GM12891 (cell line): Measurements from ENCODE around the gene GSTT4.

Experiments used
- POLR2A ChIP-seq: IDR thresholded peaks from 2 replicates; pipeline ENCODE4 v1.6.1; 2011; ENCODE audit warnings: low read depth, low read length, control low read depth
- POU2F2 ChIP-seq: IDR thresholded peaks from 2 replicates; pipeline ENCODE4 v1.6.1; 2011; ENCODE audit warnings: low read depth, mild to moderate bottlenecking, control low read depth, low read length, moderate library complexity

DNA sequence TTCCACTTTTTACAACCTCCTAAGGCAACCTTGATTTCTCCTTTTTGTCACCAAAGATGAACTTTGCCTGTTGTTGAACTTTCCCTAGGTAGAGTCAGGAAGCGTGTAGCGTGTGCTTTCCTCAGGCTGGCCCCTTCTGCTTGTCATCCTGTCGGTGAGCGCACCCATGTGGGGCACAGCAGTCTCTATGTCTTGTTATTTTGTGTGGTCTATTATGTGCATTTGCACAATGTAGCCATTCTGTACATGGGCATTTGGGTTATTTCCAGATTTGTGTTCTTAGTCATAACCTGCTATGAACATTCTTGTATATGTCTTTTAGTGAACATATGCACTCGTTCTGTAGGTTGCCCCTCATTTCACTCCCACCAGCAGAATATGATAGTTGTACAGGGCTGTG, 40.8 kb upstream of the GSTT4 start:
- TF ChIP-seq POLR2A (no peak), POU2F2 (no peak)
